GM18907 (cell line): ENCODE data around the gene SCAPER.

Experiments used
- ATAC-seq: cut with Tn5 transposase; IDR thresholded peaks from one replicate; pipeline ENCODE4 v1.9.1; 2021; ENCODE audit warnings: mild to moderate bottlenecking, moderate library complexity; ENCODE audit not compliant: unreplicated experiment

The SCAPER gene

GRCh38 chr15:76378691-76379090 is 526.4 kb downstream of the SCAPER start:
- no peak for ATAC-seq

GRCh38 chr15:76377751-76378150 is 527.4 kb downstream of the SCAPER start:
- ATAC-seq: no peak

GRCh38 chr15:76377217-76377616 is 527.9 kb downstream of the SCAPER start:
- no peak for ATAC-seq

DNA sequence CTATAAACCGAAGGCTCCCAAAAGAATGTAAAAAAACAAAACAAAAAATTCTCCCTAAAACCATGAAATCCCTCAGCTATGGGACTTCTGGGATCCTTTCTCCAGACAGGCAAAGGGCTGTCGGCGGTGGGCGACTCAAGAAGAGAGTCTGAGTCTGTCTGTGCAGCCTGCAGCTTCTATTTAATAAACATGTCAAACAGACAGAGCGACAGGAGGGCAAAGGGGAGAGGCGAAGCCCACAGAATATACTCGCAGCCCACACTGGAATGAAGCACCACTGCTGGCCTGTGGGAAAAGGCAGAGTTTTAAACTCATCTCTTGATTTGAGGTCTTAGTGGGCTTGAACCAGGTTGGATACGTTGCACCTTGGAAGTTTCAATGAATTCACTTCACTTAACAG is 528.3 kb downstream of the SCAPER start:
- ATAC-seq: no peak

DNA sequence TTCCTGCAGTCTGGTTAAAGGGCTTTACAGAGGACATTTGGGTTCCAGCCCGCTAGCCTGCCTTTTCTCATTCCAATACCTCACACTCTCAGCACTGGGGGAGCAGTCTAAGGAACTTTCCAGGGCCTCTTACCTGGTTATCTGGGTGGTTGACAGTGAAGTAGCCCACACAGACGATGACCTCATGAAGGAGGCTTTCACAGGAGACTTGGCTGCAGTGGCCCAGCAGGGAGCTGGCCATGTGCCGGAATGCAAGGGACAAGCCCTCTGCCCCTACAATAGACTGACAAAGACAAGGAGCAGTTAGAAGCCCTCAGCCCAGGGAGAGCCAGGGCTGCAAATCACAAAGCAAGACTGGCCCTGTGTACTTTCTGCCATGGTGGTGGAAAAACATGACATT is 529.1 kb downstream of the SCAPER start:
- no peak for ATAC-seq

DNA sequence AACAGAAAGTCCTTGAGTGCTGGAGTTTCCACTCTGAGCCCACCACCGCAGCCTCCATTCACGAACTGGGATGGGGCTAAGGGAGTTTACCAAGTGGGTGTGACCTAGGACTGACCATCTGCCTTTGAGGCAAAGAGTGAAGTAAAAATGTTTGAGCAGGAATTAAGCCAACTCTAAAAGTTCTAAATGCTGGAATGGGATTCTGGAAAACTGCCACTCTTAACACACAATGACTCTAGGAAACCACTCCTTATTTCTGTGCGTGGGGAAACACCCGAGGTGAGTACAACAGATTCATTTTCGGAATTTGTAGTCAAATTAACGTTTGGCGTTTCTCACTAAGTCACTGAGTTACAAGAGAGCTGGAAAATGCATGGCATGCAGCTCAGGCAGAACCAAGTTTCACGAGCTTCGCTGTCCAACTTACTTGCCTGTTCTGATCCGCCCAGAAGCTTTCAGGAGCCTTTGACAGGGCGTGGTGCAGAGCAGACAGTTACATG is 537.0 kb downstream of the SCAPER start:
- no peak for ATAC-seq

DNA sequence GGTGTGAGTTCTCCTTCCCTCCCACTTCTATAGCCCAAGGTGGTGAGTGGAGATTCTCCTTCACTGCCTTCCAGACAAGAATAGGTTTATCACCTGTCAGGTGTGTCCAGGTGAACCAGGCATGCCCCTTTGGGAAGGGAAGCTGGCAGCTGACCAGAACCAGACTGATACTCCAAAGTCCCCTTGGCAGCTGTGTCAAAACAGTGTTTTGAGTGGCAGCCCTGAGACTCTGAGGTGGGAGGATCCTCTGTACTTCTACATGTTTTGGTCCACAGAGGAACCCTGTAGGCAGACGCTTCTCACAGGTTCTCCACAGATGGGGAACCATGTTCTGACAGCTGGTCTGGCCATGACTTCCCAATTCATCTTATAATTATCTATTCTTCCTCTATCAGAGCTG is 538.4 kb downstream of the SCAPER start:
- ATAC-seq: no peak

DNA sequence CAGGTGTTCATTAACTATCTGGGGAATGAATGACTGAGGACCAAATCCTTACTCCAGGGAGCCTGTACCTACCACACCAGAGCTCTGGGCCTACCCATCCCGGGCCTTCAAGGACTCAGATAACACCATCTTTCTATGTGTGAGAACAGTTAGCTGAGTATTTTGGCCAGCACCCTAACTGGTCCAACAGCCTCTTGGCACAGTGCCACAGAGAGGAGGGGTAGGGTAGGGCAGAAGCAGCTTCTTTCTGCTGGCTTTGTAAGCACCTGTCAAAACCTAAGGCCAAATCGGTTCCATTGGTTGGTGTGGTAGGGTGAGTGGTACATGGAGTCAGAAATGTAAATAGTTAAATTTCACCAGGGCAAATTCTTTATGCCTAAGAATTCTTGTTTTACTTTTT is 541.9 kb downstream of the SCAPER start:
- no peak for ATAC-seq

- ATAC-seq: no peak
Measured at GRCh38 chr15:76360416-76360815, 544.7 kb downstream of the SCAPER start.

DNA sequence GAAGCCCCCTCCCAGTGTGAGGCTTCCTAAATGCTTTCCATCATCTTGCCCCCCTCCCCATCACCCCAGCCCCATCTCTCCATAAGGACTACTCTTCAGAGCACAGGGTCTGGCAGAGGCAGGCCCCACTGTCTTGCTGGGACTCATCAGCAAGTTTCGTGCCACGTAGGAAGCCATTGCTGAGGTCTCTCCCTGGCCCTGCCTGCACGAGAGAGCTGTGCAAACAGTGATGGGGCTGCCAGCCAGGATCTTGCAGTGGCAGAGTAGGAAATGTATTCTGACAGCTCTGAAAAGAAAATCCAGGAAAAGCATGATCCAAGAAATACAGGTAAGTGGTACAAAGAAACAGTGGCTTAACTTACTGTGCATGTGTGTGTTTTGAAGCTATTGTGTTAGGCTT is 546.0 kb downstream of the SCAPER start:
- no peak for ATAC-seq

DNA sequence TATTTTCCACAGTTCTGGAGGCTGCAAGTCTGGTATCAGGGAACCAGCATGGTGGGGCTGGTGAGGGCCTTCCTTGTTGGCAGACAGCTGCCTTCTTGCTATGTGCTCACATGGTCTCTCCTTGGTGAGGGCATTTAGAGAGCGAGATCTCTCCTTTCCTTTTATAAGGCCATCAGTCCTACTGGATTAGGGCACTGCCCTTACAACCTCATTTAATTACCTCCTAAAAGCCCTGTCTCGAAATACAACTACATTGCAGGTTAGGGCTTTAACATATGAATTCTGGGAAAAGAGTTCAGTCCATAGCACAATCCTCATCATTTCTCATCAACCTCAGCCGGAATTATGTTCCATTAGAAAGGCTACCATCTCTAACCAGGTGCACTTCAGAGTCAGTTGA is 546.7 kb downstream of the SCAPER start:
- no peak for ATAC-seq

GRCh38 chr15:76354823-76355440 is 550.2 kb downstream of the SCAPER start:
- ATAC-seq: no peak

DNA sequence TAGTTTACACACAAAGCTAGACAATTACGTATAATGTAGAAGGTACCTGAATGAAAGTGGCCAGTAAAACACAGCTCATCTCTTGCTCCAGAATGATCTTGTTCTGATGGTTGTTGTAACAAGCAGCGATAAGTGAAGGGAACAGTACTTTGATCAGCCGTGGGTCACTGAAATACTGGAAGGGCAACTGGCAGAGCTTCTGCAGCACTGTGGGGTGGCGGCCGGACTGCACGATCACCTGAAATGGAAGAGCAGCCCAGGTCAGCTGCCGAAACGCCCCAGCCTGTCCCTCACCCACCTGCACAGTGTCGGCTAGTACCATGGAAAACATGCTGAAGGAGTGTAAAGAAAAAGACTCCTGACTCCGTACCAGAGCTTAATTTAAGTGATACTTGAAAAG is 551.2 kb downstream of the SCAPER start:
- ATAC-seq: no peak

DNA sequence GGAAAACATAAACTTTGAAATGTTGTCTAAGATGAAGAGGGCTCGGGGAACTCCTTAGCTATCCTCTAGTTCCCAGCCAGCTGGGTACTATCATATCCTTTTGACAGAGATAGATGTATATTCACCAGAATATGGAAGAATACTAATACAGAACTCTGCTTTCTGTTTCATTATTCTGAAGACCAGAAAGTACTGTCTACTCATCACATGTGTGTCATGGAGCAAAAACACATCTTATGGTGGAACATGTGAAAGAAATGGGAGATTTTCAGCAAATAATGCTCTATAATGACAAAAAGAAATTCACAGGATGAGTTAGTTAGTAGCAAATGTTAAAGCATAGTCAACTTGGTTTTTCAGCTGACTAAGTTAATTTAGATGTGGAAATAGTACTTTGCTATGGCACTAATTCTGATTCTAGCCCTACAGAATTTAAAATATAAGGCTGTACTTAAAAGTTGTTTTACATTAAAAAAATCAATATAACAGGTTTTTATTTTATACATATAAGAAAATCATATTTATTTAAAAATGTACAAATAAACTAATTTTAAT is 552.0 kb downstream of the SCAPER start:
- no peak for ATAC-seq

DNA sequence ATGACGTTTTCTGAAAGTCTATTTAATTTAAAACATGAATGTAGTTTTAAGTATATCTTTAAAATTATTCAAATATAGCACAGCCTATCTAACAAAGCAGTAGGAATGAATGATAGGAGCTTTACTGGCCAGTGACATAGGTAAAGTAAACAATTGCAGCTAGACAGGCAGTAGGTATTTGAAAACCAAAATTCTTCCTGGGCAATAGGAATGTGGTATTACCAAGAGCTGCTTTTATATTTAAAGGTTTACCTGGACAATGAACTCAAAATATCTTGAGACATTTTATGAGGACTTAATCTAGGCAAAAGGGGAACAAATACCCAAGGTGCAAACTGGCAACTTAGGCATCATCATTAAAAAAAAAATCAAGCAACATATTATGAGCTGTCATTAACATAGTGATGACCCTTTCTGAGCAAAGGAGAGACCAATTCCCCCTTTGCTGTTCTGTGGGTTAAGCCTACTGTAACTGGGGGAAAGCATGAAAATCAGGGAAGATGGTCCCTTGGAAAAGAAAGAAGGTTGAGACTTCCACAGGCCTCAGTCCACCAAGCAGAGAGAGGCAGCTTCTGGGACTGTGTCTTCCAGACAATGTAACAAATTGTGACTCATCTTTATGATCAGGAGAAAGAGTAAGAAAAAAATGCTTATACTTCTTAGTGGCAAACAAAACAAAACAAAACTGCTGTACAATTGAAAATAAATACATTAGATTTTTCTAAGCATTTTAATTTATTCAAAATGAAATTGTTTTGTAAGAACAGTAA is 555.7 kb downstream of the SCAPER start:
- ATAC-seq: no peak

- ATAC-seq: no peak
Measured at GRCh38 chr15:76347482-76348055, 557.6 kb downstream of the SCAPER start.

DNA sequence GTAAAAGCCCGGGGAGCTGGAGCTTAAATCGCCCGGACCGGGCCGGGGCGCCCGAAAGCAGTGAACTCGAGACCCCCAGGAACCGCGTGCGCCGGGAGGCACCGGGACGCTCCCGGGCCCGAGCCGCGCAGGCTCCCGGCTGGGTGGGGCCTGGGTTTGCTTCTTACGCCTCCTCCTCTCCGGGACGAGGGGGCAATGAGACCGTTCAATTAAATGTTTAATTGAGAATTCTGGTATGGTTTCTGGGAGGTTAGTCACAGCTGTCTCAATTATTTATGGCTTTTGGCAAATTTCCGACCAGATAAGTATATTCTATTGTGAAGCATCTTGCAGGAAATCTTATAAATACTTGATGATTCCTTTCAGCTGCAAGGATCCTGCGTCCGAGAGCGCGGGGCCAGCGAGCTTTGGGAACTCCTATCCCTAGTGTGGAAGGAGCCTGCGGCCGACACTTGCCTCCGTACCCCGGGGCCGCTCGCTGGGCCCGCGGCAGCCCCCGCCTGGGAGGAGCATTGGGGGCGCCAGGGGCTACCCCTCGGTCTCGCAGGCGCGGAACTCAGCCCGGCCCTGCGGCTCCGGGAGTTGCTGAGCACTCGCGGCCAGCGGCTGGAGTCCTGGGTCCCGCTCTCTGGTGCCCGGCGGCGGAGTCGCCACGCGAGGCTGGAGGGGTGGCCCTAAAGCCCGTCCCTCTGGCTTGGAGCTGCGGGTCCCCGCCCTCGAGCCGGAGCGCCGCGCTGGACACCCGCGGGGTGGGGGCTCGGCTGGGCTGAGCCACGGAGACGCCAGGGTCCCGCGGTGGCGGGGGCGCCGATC is 558.3 kb downstream of the SCAPER start:
- ATAC-seq: no peak

- no peak for ATAC-seq
Measured at GRCh38 chr15:76345880-76346668, 559.1 kb downstream of the SCAPER start.

GRCh38 chr15:76345583-76345879 is 559.6 kb downstream of the SCAPER start:
- no peak for ATAC-seq

DNA sequence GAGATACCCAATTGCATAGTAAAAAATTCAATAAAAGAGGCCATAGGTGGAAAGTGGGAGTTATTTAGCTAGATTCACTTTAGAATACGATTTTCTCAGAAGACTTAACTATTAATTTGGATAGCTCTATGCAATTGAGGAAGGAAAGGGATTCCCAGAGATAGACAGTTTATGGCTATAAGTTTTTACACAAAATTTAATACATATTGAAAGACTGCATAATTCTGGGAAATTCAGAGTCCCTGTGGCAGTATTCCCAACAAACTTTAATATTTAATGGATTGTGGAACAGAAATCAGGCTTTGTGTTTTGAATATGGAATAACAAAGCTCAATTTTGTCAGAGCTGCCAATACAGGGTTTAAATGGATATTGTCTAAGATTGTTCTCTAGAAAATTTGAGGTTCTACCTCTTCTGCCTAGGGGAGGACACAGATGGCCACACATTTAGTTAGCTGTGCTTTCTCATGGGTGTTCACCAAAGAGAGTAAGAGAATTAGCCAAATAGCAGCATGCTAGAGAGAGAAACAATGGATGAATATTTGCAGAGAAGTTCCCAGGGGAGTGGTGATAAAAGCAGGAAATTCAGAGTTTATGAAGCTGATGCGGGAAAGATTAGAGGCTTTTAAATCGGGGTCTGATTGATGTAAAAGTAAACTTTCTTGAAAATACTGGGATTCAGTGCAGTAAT is 560.1 kb downstream of the SCAPER start:
- no peak for ATAC-seq
